Mesodermal cell (in vitro differentiated cells): ENCODE measurements around the gene SMIM13.

Source experiments
- H3K27ac ChIP-seq: 2 replicates; pipeline ENCODE4 v1.7.0; 2013; ENCODE audit warnings: mild to moderate bottlenecking, low read depth, low read length, moderate library complexity; ENCODE audit not compliant: severe bottlenecking
- H3K36me3 ChIP-seq: 2 replicates; pipeline ENCODE4 v1.7.1; 2013; ENCODE audit warnings: mild to moderate bottlenecking, low read length, moderate library complexity; ENCODE audit not compliant: control insufficient read depth, insufficient read depth
- H3K4me1 ChIP-seq: one replicate; pipeline ENCODE4 v1.7.1; 2013; ENCODE audit warnings: mild to moderate bottlenecking, low read length; ENCODE audit not compliant: insufficient read depth, control insufficient read depth, poor library complexity, severe bottlenecking
- H3K4me3 ChIP-seq: 2 replicates; pipeline ENCODE4 v1.7.0; 2013; ENCODE audit warnings: low read length, control low read depth, mild to moderate bottlenecking; ENCODE audit not compliant: insufficient read depth, poor library complexity, severe bottlenecking; ENCODE audit errors: extremely low read depth
- H3K9me3 ChIP-seq: 2 replicates; pipeline ENCODE4 v1.7.1; 2013; ENCODE audit warnings: mild to moderate bottlenecking, low read length, moderate library complexity; ENCODE audit not compliant: control insufficient read depth
- WGBS, 2 experiments: methylation state at CpG; one replicate each; pipeline ENCODE4 v1.1.5; 2013; ENCODE audit warnings: missing lambda C conversion rate in 2 of 2; ENCODE audit not compliant: insufficient coverage in 2 of 2; 5-methylcytosine and 5-hydroxymethylcytosine counted together

Gene SMIM13

GRCh38 chr6:11140056-11140455 is 46.4 kb downstream of the SMIM13 start:
- no peaks in the 10 kb centered on the region for H3K9me3 ChIP-seq
- H3K36me3 ChIP-seq = peaks cover 10% of the 10 kb centered on the region
- H3K4me3 ChIP-seq = no peak overlapping the region
- H3K27ac ChIP-seq = no peak overlapping the region
- 83 to 90% methylated on average over 3 of the region's 3 CpGs for WGBS, 2 experiments
- peaks cover 24% of the 10 kb centered on the region for H3K4me1 ChIP-seq

GRCh38 chr6:11141295-11141694 is 47.7 kb downstream of the SMIM13 start:
- no peak overlapping the region for H3K4me3 ChIP-seq
- 71 to 83% methylated on average over 1 of the region's 3 CpGs for WGBS, 2 experiments
- H3K4me1 ChIP-seq = peaks cover 16% of the 10 kb centered on the region
- no peaks in the 10 kb centered on the region for H3K9me3 ChIP-seq
- H3K27ac ChIP-seq = no peak overlapping the region
- H3K36me3 ChIP-seq = no peaks in the 10 kb centered on the region

DNA sequence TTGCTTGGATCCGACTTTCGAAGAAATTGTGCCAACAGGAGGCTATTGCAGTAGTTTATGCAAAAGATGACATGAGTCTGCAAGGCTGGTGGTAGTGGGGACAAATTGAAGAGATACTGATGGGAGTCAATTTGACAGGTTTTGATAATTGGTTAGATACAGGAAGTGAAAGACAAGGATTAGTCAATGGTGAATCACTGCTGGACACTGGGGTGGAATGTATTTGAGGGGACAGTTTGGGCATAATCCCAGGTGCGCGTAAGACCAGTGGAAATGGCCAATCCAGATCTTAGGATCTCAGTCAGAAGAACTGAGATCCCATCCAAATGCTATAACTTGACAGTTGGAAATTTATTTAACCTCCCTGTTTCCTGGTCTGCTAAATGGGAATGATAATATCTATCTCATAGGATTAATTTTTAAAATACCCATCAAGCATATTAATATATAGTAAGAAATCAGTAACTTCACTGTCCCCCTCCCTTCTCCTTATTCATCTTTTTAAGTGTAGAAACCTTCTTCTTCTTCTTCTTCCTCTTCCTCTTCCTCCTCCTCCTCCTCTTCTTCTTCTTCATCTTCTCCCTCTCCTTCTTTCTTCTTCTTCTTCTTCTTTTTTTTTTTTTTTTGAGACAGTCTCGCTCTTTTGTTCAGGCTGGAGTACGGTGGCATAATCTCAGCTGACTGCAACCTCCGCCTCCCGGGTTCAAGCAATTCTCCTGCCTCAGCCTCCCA is 48.8 kb downstream of the SMIM13 start:
- H3K27ac ChIP-seq = no peak overlapping the region
- no peak overlapping the region for H3K4me3 ChIP-seq
- no peaks in the 10 kb centered on the region for H3K36me3 ChIP-seq
- H3K9me3 ChIP-seq = no peaks in the 10 kb centered on the region
- peaks cover 16% of the 10 kb centered on the region for H3K4me1 ChIP-seq
- 93 to 95% methylated on average over 2 of the region's 8 CpGs for WGBS, 2 experiments

DNA sequence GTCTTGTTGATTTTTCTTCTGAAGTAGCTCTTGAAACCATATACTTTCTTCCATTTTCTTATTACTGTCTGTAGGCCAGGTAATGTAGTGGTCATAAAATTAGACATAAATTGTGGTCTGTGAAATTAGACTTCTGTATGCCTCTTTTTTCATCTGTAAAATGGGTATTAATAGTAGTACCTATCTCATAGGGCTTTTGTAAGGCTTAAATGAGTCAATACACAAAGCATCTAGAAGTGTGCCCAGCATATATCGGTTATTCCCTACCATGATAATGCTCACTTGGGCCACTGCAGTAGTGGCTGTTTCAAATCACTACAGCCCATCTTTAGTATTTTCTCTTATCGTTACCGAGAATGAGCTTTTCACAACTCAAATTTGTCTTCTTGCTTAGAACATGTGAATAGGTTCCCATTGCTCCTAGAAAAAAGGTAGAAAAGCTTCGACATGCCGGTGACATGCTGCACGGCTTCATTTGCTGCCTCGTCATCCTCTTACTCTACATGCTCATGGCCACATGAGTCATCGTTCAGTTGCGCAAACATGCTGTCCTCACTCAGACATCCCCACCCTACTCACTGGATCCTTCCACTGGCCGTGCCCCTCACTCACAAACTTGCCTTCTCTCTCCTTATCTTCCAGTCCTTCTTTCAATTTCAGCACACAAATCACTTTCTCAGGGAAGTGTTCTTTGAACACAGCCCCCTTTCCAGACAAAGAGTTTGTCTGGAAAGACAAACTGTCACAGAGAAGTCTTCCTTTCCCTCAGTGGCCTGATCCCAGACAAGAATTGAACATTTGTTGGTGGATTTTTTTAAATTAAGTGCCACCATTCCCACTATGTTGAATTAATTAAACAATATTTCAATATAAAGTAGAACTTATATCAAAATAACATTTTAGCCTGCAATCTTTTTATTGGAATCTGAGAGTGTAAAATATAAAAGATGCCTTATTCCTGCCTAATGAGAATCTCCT is 50.0 kb downstream of the SMIM13 start:
- Histone ChIP-seq H3K9me3 (no peaks in the 10 kb centered on the region), H3K4me1 (peaks cover 16% of the 10 kb centered on the region), H3K36me3 (no peaks in the 10 kb centered on the region), H3K4me3 (no peak overlapping the region), H3K27ac (no peak overlapping the region)
- 86 to 91% methylated on average over 9 of the region's 10 CpGs for WGBS, 2 experiments

GRCh38 chr6:11144393-11144851 is 50.8 kb downstream of the SMIM13 start:
- WGBS, 2 experiments = 9 to 29% methylated on average over 4 to 5 of the region's 6 CpGs
- Histone ChIP-seq H3K36me3 (no peaks in the 10 kb centered on the region), H3K9me3 (no peaks in the 10 kb centered on the region), H3K4me3 (no peak overlapping the region), H3K4me1 (peaks cover 9% of the 10 kb centered on the region), H3K27ac (no peak overlapping the region)

DNA sequence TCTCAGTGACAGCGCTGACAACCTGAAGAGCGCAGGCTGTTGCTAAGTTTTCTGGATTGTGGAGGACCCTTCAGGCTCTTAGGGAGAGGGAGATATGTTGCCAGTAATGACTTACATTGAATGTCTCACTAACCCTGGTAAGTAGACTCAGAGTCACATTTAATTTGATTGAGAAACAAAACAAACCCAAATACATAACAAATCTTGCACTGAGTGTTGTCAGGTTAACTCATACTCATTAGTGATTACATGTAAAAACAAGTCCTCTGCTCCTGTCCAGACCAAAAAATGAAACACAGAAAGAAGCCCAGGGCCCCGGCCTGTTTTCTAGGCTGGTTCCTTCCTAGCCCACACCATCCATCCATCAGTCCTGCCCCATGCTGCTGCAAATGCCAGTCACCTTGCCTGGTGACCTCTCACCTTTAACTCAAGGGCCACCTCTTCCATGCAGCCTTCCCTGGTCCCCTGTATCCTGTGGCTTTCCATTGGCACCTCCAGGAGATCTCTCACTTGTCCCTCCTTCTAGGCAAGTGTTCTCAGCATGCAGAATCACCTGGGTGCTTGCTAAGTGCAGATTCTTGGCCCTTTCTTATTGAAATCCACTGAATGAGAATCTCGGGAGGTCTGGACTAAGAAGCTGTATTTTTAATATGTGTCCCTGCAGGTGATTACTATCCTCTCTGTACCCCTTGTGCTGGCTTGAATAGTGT is 52.6 kb downstream of the SMIM13 start:
- no peak overlapping the region for H3K27ac ChIP-seq
- WGBS, 2 experiments = 84 to 96% methylated on average over 2 to 4 of the region's 4 CpGs

DNA sequence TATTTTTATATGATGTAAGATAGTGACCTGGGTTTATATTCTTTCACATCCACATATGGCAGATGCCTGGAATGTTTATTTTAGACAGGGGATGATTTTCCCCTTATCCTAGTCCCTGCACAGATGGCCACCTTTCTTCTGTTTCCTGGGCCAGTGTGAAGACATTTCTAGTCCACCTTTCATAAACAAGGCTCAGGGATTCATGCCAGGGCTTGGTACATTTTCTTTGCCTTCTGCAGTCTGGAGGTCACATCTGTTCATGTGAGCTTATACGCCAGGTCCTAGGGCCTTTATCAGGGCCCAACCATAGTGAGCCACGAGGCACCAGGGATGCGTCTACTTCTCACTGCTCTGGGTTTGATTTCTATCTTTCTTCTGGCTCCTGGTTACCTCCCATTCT is 55.9 kb downstream of the SMIM13 start:
- no peak overlapping the region for H3K27ac ChIP-seq
- H3K36me3 ChIP-seq = no peaks in the 10 kb centered on the region
- H3K9me3 ChIP-seq = no peaks in the 10 kb centered on the region
- no peak overlapping the region for H3K4me3 ChIP-seq
- no peaks in the 10 kb centered on the region for H3K4me1 ChIP-seq
- 87 to 100% methylated on average over 1 to 2 of the region's 3 CpGs for WGBS, 2 experiments

More for the DNA sequence above, 52.6 kb downstream of the SMIM13 start:
- H3K36me3 ChIP-seq = no peaks in the 10 kb centered on the region
- H3K4me1 ChIP-seq = no peaks in the 10 kb centered on the region
- no peak overlapping the region for H3K4me3 ChIP-seq
- no peaks in the 10 kb centered on the region for H3K9me3 ChIP-seq

DNA sequence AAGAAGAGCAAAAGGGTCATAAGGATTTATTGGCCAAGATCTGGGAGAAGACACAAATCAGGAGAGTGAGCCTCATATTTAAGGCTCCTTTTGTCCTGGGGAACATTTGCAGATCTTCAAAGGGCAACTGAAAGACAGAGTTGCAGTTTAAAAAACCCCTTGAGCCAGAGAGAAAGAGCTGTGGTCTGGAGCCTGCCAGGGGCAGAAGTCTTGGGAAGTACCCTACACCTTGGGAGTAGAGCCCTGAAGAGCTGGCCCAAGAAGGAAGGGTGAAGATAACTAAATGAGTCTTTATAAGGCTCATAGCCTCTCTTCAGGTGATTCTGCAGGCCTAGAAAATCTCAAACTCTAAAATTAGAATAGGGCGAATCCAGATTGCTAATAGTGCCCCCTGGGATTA is 57.9 kb downstream of the SMIM13 start:
- H3K27ac ChIP-seq = no peak overlapping the region
- no peaks in the 10 kb centered on the region for H3K4me1 ChIP-seq
- WGBS, 2 experiments = 88 to 100% methylated on average over 1 of the region's 1 CpG
- H3K4me3 ChIP-seq = no peak overlapping the region
- H3K9me3 ChIP-seq = no peaks in the 10 kb centered on the region
- no peaks in the 10 kb centered on the region for H3K36me3 ChIP-seq

DNA sequence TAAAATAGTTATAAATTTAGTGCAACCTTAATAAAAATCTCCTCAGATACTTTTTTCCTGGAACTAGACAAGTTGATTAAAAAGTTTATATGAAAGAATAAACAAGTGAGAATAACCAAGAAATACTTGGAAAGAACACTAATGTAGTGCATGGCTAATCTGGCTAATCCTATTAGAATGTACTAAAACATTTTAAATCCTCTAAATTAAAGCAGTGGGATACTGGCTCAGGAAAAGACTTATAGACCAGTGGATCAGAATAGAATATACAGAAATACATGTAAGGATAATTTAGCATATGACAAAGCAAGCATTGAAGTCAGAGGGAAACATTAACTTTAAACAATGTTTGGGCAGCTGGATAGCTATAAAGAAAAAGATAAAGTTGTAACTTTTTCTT is 58.9 kb downstream of the SMIM13 start:
- H3K27ac ChIP-seq = no peak overlapping the region
- no peaks in the 10 kb centered on the region for H3K9me3 ChIP-seq
- H3K4me1 ChIP-seq = no peaks in the 10 kb centered on the region
- no peak overlapping the region for H3K4me3 ChIP-seq
- H3K36me3 ChIP-seq = no peaks in the 10 kb centered on the region

DNA sequence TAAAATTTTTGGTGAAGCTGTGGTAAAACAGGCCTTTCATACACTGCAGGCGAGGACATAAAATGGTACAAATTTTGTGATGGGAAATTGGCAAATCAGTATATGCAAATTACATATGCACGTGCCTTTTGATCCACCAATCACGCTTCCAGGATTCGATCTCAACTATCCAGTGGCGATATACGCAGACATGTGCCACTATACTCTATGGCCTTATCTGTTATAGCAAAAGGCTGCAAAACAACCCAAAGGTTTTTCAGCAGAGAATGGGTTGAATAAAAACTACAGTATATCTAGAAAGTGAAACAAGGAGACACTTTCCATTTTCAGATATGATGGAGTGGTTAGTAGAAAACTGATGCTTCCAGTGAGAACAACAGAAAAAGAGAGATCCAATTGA is 59.8 kb downstream of the SMIM13 start:
- Histone ChIP-seq H3K4me3 (no peak overlapping the region), H3K4me1 (no peaks in the 10 kb centered on the region), H3K27ac (no peak overlapping the region), H3K36me3 (no peaks in the 10 kb centered on the region), H3K9me3 (no peaks in the 10 kb centered on the region)
- 91 to 93% methylated on average over 3 to 6 of the region's 6 CpGs for WGBS, 2 experiments
